OCI-LY3 (cell line): Measurements from ENCODE around the gene TAS1R2.

Experiments used
- H2AFZ ChIP-seq: fragments of 200-600, 300-600 bp; shearing (Covaris generic); 2 replicates; pipeline ENCODE4 v1.6.0; 2014; ENCODE audit warnings: antibody characterized with exemption, low read depth, low read length
- H3K27ac ChIP-seq: fragments of 200-600, 300-600 bp; sonication (generic); 2 replicates; pipeline ENCODE4 v1.5.1; 2014; ENCODE audit warnings: mild to moderate bottlenecking, low read length, moderate library complexity, mixed read lengths
- H3K27me3 ChIP-seq: fragments of 200-600, 300-600 bp; sonication (generic); 2 replicates; pipeline ENCODE4 v1.6.1; 2014; ENCODE audit warnings: low read depth, low read length, mixed read lengths
- H3K36me3 ChIP-seq: fragments of 200-600, 300-600 bp; sonication (generic); replicated peaks from 2 replicates; pipeline ENCODE3; 2014; ENCODE audit warnings: low read depth, low read length, mixed read lengths
- H3K4me1 ChIP-seq: fragments of 300-600, 200-600 bp; sonication (generic); 2 replicates; pipeline ENCODE4 v1.6.1; 2014; ENCODE audit warnings: low read length, mixed read lengths
- H3K4me2 ChIP-seq: fragments of 200-600, 300-600 bp; sonication (generic); 2 replicates; pipeline ENCODE4 v1.6.1; 2014; ENCODE audit warnings: low read length, mixed read lengths
- H3K4me3 ChIP-seq: fragments of 300-600, 200-600 bp; sonication (generic); 2 replicates; pipeline ENCODE4 v1.5.1; 2014; ENCODE audit warnings: antibody characterized with exemption, mild to moderate bottlenecking, low read length, moderate library complexity
- H3K79me2 ChIP-seq: fragments of 300-600, 200-600 bp; shearing (Covaris generic); 2 replicates; pipeline ENCODE4 v1.6.1; 2014; ENCODE audit warnings: mild to moderate bottlenecking, low read length, mixed read lengths
- H3K9ac ChIP-seq: fragments of 300-600, 200-600 bp; shearing (Covaris generic); 2 replicates; pipeline ENCODE4 v1.6.0; 2014; ENCODE audit warnings: mild to moderate bottlenecking, low read length, moderate library complexity
- H3K9me3 ChIP-seq: fragments of 200-600, 300-600 bp; shearing (Covaris generic); 2 replicates; pipeline ENCODE4 v1.6.1; 2014; ENCODE audit warnings: low read length, mixed read lengths; ENCODE audit not compliant: insufficient read depth
- H4K20me1 ChIP-seq: fragments of 200-600, 300-600 bp; sonication (generic); 2 replicates; pipeline ENCODE4 v1.6.1; 2016; ENCODE audit warnings: low read length, mixed read lengths; ENCODE audit not compliant: insufficient read depth
- CTCF ChIP-seq: fragments of 200-600, 300-600 bp; sonication (generic); IDR thresholded peaks from 2 replicates; pipeline ENCODE4 v1.5.1; 2014; ENCODE audit warnings: antibody characterized with exemption, low read length, low read depth
- EZH2phosphoT487 ChIP-seq: fragments of 200-600 bp; shearing (Covaris generic); IDR thresholded peaks from 2 replicates; pipeline ENCODE4 v1.6.1; 2018; ENCODE audit warnings: antibody characterized with exemption, mixed run types, low read depth

TAS1R2 gene

DNA sequence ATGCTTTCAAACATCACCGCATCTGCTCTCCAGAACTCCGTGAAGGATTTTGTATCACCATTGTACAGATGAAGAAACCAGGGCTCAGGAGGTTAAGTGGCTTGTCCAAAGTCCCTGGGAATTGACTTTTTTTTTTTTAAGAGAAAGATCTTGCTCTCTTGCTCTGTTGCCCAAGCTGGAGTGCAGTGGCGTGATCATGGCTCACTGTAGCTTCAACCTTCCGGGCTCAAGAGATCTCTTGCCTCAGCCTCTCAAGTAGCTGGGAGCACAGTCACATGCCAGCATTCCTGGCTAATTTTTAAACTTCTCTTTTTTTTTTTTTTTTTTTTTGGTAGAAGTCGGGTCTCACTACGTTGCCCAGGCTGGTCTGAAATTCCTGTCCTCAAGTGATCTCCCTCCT, 6.9 kb upstream of the TAS1R2 start:
- TF ChIP-seq EZH2phosphoT487: no peak
- TF ChIP-seq CTCF: no peak
- Histone ChIP-seq H4K20me1 (no peaks in the 10 kb centered on the region), H3K27me3 (no peaks in the 10 kb centered on the region), H3K4me3 (no peak overlapping the region), H2AFZ (no peak overlapping the region), H3K4me1 (no peaks in the 10 kb centered on the region), H3K36me3 (no peaks in the 10 kb centered on the region), H3K27ac (no peak overlapping the region), H3K9ac (no peak overlapping the region), H3K79me2 (no peaks in the 10 kb centered on the region), H3K4me2 (no peak overlapping the region), H3K9me3 (no peaks in the 10 kb centered on the region)

GRCh38 chr1:18865176-18865575, 5.7 kb upstream of the TAS1R2 start:
- H3K27ac ChIP-seq: no peak overlapping the region
- no peaks in the 10 kb centered on the region for H3K9me3 ChIP-seq
- no peaks in the 10 kb centered on the region for H3K27me3 ChIP-seq
- no peak overlapping the region for H3K4me3 ChIP-seq
- no peaks in the 10 kb centered on the region for H3K36me3 ChIP-seq
- no peaks in the 10 kb centered on the region for H4K20me1 ChIP-seq
- H2AFZ ChIP-seq: no peak overlapping the region
- no peaks in the 10 kb centered on the region for H3K4me1 ChIP-seq
- H3K4me2 ChIP-seq: no peak overlapping the region
- H3K9ac ChIP-seq: no peak overlapping the region
- H3K79me2 ChIP-seq: no peaks in the 10 kb centered on the region
- TF ChIP-seq EZH2phosphoT487 (no peak), CTCF (no peak)

GRCh38 chr1:18861590-18861989, 2.1 kb upstream of the TAS1R2 start:
- no peaks in the 10 kb centered on the region for H3K4me1 ChIP-seq
- H3K27me3 ChIP-seq: no peaks in the 10 kb centered on the region
- H3K4me3 ChIP-seq: no peak overlapping the region
- no peaks in the 10 kb centered on the region for H3K79me2 ChIP-seq
- no peaks in the 10 kb centered on the region for H4K20me1 ChIP-seq
- no peak overlapping the region for H3K27ac ChIP-seq
- H3K4me2 ChIP-seq: no peak overlapping the region
- H2AFZ ChIP-seq: no peak overlapping the region
- H3K9ac ChIP-seq: no peak overlapping the region
- H3K36me3 ChIP-seq: no peaks in the 10 kb centered on the region
- no peaks in the 10 kb centered on the region for H3K9me3 ChIP-seq
- TF ChIP-seq CTCF (no peak), EZH2phosphoT487 (no peak)

GRCh38 chr1:18861082-18861481, 1.6 kb upstream of the TAS1R2 start:
- Histone ChIP-seq H3K27ac (no peak overlapping the region), H3K79me2 (no peaks in the 10 kb centered on the region), H4K20me1 (no peaks in the 10 kb centered on the region), H3K9ac (no peak overlapping the region), H3K36me3 (no peaks in the 10 kb centered on the region), H3K27me3 (no peaks in the 10 kb centered on the region), H3K4me3 (no peak overlapping the region), H3K9me3 (no peaks in the 10 kb centered on the region), H3K4me2 (no peak overlapping the region), H3K4me1 (no peaks in the 10 kb centered on the region), H2AFZ (no peak overlapping the region)
- TF ChIP-seq EZH2phosphoT487: no peak
- TF ChIP-seq CTCF: no peak
